NCI-H2081 treated with DMSO at 0.1 percent for 48 hours (cell line): ENCODE data around the gene DYNC1I2.

Experiments
- DNase-seq: peaks from one replicate; lab custom pipeline; 2025; lab: John Stamatoyannopoulos, UW

DYNC1I2 gene

GRCh38 chr2:171785450-171785849 is 98.2 kb downstream of the DYNC1I2 start:
- DNase-seq, result no peak

GRCh38 chr2:171787333-171788072 is 100.2 kb downstream of the DYNC1I2 start:
- no peak for DNase-seq

GRCh38 chr2:171788316-171788993 is 101.2 kb downstream of the DYNC1I2 start:
- DNase-seq, result no peak

GRCh38 chr2:171789956-171790355 is 102.7 kb downstream of the DYNC1I2 start:
- no peak for DNase-seq

GRCh38 chr2:171791361-171791760 is 104.1 kb downstream of the DYNC1I2 start:
- DNase-seq, result no peak

- DNase-seq, result no peak
These were observed 104.9 kb downstream of the DYNC1I2 start for GRCh38 chr2:171792157-171792556.

- no peak for DNase-seq
These were observed 105.8 kb downstream of the DYNC1I2 start for GRCh38 chr2:171792886-171793580.

GRCh38 chr2:171793691-171794678 is 106.7 kb downstream of the DYNC1I2 start:
- no peak for DNase-seq

- DNase-seq, result no peak
These were observed 107.6 kb downstream of the DYNC1I2 start for GRCh38 chr2:171794918-171795317.
